Epithelial cell of proximal tubule (primary cell): ENCODE data around the gene CA7. TPM values are rescaled to one million over a fixed set of nuclear protein-coding genes. Genes with fewer than 3 reads are reported as not detected.
A peak's percentile ranks its signal among the peaks of the same experiment; 100 is the strongest.

Experiments
- DNase-seq: peaks from one replicate; pipeline ENCODE4 v3.0.0-alpha.2; 2011; ENCODE audit warnings: low read depth
- H3K4me3 ChIP-seq: 2 replicates; pipeline ENCODE4 v1.5.1; 2011; ENCODE audit warnings: low read depth, mild to moderate bottlenecking, low read length
- total RNA-seq: library from RNA; depleted of rRNA; stranded (reverse); fragments of >200 nt; gene quantifications from 2 replicates; pipeline ENCODE4 v1.2.3, GENCODE V29; 2015
- TF ChIP-seq, protein P1 (sequence below): conservative IDR thresholded peaks from 2 replicates; pipeline ENCODE4 v1.5.1; 2012; ENCODE audit warnings: low read depth, mild to moderate bottlenecking, low read length

The CA7 gene
- total RNA-seq, 1 donor from 2014 or later, result 0.12 TPM

DNA sequence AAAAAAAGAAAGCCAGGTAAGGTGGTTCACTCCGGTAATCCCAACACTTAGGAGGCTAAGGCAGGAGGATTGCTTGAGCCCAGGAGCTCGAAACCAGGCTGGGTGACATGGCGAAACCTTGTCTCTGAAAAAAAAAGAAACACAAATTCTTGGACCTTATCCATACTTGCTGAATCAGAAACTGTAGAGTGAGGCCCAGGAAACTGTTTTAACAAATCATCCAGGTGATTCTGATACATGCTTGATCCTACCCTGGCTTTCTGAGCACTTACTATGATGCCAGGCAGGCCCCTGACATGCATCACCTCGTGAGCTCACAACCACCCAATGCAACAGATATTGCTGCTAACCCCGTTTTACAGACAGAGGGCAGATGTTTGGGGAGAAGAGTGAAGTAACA, 9.5 kb upstream of the CA7 start:
- no peak overlapping the region for H3K4me3 ChIP-seq
- DNase-seq, result no peak
- TF ChIP-seq, protein P1, sequence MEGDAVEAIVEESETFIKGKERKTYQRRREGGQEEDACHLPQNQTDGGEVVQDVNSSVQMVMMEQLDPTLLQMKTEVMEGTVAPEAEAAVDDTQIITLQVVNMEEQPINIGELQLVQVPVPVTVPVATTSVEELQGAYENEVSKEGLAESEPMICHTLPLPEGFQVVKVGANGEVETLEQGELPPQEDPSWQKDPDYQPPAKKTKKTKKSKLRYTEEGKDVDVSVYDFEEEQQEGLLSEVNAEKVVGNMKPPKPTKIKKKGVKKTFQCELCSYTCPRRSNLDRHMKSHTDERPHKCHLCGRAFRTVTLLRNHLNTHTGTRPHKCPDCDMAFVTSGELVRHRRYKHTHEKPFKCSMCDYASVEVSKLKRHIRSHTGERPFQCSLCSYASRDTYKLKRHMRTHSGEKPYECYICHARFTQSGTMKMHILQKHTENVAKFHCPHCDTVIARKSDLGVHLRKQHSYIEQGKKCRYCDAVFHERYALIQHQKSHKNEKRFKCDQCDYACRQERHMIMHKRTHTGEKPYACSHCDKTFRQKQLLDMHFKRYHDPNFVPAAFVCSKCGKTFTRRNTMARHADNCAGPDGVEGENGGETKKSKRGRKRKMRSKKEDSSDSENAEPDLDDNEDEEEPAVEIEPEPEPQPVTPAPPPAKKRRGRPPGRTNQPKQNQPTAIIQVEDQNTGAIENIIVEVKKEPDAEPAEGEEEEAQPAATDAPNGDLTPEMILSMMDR, result no peak

DNA sequence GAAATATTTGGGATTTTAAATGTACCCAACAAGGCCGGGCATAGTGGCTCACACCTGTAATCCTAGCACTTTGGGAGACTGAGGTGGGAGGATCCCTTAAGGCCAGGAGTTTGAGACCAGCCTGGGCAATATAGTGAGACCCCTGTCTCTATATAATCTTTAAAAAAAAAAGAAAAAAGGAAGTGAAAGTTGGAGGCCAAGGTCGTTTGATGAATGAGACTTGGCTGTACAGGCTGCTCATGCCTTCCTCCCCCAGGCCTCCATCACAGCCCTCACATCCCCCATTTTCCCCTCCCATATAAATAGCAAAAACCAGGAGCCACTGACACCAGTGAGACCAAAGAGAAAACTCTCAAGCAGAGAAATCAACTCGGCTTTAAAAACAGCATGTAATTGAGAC, 3.3 kb upstream of the CA7 start:
- DNase-seq, result no peak
- no peak overlapping the region for H3K4me3 ChIP-seq
- TF ChIP-seq, protein P1, result no peak

DNA sequence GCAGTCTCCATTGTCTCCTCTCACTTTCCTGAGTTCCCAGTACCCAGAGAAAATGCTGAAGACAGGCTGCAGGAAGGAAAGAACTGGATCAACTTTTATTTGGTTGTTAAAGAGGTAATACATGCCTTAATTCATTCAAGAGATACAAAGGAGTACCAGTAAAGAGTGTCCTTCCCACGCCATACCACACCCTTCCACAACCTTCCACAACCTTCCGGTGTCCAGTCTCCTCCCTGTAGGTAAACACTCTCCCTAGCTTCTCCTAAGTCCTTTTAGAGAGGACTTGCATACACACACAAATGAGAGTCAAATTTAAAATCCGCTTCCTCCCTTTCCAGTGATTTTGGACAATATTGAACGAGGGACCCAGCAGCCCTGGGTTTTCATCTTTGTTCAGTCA, 2.8 kb upstream of the CA7 start:
- DNase-seq, result no peak
- TF ChIP-seq, protein P1, result no peak
- H3K4me3 ChIP-seq, result no peak overlapping the region

DNA sequence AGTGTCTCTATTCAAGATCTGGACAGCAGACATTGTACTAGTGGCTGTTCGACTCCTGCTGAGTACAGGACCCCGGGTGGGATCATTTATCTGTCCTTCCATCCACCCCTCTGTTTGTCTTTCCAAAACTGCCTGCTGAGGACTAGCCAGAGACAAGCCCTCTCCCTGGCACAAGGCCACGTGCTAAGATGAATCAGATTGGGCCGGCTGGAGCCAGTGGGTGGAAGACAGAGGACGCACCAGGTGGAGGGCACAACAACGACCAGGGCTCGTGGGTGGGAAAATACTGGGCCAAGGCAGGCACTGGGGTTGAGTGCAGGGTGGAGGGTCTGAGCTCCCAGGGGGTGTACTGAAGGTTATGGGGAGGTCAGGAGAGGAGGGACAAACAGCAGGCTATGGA, 1.4 kb upstream of the CA7 start:
- TF ChIP-seq, protein P1, result no peak
- H3K4me3 ChIP-seq, result no peak overlapping the region
- DNase-seq, result no peak

DNA sequence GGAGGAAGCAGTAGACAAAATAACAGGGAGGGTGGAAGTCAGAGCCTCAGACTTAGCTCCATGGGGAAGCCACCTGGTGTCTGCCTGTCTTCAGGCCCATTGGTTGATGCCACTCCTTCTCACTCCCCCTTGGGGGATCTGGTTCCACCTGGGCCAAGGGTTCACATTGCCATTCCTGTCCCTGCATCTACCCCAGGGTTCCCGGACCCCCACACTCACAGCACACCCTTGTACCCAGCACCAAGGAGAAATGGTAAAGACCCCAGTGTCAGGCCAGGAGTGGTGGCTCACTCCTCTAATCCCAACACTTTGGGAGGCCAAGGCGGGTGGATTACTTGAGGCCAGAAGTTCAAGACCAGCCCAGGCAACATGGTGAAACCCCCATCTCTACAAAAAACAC, 1.0 kb upstream of the CA7 start:
- DNase-seq, result no peak
- no peak overlapping the region for H3K4me3 ChIP-seq
- TF ChIP-seq, protein P1, result no peak

DNA sequence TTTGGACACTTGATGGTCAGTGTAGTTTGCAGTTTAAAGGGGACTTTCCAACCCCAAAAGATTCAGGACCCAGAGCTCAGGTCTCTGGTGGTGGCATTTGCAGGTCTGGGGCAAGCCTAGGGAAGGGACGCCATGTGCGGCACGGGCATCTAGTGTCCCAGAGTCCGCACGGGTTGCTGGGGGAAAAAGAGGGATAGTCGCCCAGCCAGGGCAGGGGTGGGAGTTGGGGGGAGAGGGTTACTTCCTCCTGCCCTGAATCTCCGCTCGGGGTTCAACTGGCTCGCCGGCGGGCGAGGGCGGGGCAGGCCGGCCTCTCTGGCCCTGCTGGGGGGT, 239 bp upstream of the CA7 start:
- TF ChIP-seq, protein P1, result no peak
- no peak for DNase-seq
- H3K4me3 ChIP-seq, result no peak overlapping the region

DNA sequence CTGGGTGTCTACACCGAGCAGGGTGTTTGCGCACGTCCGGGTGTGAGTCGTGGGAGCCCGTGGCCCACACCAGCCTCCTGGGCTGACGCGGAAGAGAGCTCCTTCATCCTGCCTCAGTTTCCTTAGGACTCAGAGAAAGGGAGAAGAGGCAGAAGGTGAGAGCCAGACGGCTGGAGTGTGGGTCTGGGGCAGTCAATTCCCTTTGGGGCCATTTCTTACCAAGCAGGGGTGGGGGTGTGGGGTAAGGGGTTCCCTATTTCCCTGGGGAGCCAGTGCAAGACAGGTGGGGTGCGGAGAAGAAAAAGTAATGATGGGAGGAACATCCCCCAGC, 831 bp downstream of the CA7 start:
- TF ChIP-seq, protein P1, result no peak
- no peak for DNase-seq
- H3K4me3 ChIP-seq, result peak overlapping the region; percentile 45
